Smooth muscle cell of the coronary artery (primary cell): Measurements from ENCODE around the gene DST. TPM values are rescaled to one million over a fixed set of nuclear protein-coding genes. Genes with fewer than 3 reads are reported as not detected.

Experiments used
- total RNA-seq: library from RNA; depleted of rRNA; stranded (reverse); fragments of >200 nt; gene quantifications from 2 replicates; pipeline ENCODE4 v1.2.3, GENCODE V29; 2014; ENCODE audit warnings: low replicate concordance

DST gene
- total RNA-seq: 151 and 269 TPM in 2 replicates

DNA sequence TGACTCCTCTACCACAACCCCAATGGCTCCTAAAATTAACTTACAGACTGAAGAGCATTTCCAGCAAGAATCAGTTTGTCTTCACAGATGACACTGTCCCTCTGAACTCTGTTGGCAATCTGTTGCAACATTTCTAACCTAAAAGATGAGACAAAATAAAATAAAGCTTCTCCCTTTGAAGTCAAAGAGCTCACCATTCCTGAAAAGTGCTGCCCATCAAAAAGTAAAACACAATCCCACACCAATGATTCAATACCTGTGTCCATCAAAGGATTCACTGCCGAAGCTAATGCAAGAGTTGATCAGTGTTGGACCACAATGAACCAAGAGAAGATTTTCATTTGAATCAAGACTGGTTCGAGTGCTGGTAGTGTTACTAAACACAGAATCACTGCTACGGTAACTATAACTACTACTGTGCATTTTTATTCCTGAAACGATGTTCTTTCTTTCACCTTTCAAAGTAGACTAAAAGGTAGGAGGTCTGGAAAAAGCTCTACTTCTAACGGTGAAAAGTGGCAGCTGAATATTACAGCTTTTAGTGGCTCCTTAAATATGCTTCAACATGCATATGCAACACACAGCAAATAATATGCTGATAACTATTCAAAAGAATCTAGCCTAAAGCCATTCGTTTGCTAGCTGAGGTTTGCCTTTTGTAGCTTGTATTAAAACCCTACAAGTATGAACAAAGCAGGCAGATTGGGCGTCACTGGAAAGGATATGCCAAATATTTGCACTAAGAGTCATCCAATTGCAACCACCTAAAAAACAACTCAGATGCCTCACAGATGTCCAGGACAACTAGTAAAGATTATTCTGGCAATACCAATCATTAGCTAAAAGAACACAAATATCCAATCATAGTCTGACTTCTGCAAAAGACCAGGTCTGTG lies at the start of gene DST:
Gene DST (minus strand): TSS at position 524 of the 896 bp plus-strand sequence.

